Measurements from ENCODE around the gene TLE1.

DNA sequence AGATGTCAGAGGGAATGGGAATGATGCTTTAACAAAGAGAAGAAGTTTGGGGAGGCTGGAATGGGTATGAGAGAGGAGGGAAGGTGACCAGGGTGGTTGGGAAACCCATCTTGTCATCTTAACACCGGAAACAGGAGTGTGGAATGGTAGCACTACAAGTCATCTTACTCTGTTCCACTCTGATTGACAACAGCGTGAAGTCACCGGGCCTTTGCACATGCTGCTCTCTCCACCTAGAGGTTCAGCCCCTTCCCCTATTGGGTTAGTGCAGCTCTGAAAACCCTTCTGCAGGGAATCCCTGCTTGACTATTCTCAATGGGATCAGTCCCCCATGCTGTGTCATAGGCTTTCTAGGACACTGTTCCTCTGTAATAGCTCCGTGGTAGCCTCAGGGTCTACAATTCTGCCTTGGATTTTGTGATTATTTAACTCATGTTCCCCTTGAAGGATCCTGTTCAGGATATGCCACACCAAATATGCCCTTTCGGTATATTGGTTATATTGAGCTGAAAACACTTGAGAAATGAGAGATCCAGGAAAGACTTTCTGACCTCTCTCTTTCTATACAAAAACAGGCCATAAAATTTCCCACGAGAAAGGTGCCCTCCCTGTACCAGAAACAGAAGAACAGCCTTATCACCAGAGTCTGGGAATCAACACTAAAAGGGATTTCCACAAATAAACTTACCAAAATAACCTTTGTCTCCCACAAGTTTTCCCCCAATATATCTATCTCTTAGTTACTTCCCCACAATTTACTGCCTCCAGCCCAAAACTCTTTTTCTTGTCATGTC lies 86.3 kb downstream of the TLE1 start:
- TF ChIP-seq, protein P1, sequence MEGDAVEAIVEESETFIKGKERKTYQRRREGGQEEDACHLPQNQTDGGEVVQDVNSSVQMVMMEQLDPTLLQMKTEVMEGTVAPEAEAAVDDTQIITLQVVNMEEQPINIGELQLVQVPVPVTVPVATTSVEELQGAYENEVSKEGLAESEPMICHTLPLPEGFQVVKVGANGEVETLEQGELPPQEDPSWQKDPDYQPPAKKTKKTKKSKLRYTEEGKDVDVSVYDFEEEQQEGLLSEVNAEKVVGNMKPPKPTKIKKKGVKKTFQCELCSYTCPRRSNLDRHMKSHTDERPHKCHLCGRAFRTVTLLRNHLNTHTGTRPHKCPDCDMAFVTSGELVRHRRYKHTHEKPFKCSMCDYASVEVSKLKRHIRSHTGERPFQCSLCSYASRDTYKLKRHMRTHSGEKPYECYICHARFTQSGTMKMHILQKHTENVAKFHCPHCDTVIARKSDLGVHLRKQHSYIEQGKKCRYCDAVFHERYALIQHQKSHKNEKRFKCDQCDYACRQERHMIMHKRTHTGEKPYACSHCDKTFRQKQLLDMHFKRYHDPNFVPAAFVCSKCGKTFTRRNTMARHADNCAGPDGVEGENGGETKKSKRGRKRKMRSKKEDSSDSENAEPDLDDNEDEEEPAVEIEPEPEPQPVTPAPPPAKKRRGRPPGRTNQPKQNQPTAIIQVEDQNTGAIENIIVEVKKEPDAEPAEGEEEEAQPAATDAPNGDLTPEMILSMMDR (IDR thresholded peaks at IDR 0.05) = no peak
- TF ChIP-seq EP300 (IDR thresholded peaks at IDR 0.05) (no peak), POLR2A (IDR thresholded peaks at IDR 0.05; ENCODE audit: low read depth) (no peak)
